HG02610 (cell line): ENCODE measurements around the gene OR10A3.
A peak's percentile ranks its signal among the peaks of the same experiment; 100 is the strongest.

Source experiments
- ATAC-seq: cut with Tn5 transposase; IDR thresholded peaks from one replicate; pipeline ENCODE4 v1.9.1; 2021; ENCODE audit warnings: mild to moderate bottlenecking, moderate library complexity; ENCODE audit not compliant: unreplicated experiment

Gene OR10A3

GRCh38 chr11:7893796-7894195, 47.7 kb downstream of the OR10A3 start:
- no peak for ATAC-seq

GRCh38 chr11:7892840-7893254, 48.7 kb downstream of the OR10A3 start:
- peak; percentile 51 for ATAC-seq

- peak; percentile 41 for ATAC-seq
Measured at GRCh38 chr11:7892059-7892699, 49.3 kb downstream of the OR10A3 start.

DNA sequence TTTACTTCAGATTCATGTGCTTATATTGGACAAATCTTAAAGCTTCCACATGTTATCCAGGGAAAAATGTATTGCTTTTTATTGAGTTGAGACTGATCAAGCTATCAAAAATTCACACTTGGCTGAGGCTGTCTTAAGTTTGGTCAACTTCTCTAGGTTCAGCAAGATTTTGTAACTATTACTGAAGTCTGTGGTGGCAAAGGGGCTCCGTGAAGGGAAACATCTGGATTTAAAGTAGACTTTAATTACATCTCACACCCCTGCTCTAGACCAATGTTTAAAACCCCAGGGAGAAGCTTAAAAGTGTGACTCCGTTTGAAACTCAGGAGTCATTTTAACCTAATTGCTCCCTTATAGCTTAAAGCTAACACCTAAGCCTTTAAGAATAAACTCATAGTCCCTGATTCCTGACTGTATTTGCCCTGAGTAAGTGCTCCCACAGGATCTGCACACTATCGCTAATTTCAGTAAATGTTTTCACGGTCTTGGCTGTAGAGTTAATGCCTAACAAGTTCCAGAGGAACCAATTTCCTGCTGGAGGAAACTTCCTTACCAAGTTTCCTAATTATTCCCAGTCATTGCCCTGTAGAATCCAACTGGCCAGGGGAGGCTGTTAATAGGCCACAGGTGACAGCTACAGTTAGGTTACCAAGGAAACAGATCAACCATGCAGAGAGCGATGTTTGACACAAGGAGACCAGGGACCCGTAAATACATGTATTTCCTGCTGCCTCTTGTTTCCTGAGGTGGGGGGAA, 50.9 kb downstream of the OR10A3 start:
- peak; percentile 35 for ATAC-seq

DNA sequence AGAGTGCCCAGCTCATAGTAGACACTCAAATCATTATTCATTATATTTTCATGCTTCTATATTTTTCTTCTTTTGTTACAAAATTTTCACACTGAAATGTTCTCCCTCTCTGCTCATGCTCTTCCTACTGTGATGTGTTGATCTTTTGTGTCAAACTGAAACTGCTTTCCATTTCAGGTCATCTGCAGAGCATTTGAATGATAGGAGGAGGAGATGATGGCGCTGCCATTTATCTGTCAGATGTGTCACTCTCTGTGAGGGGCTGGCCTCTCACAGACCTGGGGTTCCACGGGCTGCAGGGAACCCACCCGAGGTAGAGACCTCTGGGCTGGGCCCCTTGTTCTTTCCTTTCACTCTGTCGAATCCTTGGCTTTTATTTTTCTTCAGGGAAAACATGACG, 51.5 kb downstream of the OR10A3 start:
- ATAC-seq: peak; percentile 55
